NCI-H460 (cell line): Measurements from ENCODE around the gene MAGI1. TPM values are rescaled to one million over a fixed set of nuclear protein-coding genes. Genes with fewer than 3 reads are reported as not detected.

ENCODE experiments used
- DNase-seq: peaks from one replicate; pipeline ENCODE4 v3.0.0-alpha.2; 2016; ENCODE audit warnings: low read depth; ENCODE audit errors: extremely low read depth
- total RNA-seq: library from RNA; depleted of rRNA; stranded (reverse); fragments of >200 nt; shearing (Covaris generic); gene quantifications from 2 replicates; pipeline ENCODE4 v1.2.3, GENCODE V29; 2014

Gene MAGI1
- total RNA-seq, 1 experiment from 2014 or later, result 1.7 TPM

DNA sequence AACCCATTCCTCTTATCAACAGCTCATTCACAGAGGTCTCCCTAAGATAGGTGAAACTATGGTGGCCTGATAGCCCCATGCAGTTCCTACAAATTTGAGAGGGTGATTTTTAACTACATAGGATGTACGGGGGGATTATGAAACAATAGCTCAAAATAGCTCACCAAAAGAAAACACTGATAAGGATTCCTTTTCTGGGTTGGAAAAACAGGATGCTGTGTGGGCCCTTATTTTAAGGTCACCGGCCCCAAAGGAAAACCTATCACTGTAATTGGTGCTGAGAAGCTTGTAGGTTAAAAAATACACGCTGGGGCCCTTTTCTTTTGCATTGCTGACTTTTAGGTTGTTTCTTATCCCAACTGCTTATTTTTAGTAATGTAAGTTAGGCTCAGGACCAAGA lies 627.4 kb downstream of the MAGI1 start:
- DNase-seq, result no peak

DNA sequence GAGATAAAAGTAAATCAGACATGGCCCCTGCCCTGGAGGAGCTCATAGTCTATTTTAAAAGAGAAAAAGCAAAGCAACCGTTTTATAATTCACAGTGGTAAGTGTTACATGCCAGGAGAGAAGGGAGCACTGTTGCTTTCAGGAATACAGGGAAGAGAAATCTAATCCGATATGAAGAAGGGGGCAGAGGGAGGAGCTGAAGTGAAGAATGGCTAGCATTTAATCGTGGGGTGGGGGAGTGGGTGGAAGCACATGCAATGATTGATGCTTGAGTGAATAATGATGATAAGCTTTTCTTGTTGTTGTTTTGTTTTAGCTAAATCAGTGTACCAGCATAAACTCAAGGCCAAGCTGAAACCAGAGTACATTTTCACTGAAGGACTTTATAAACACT lies 629.5 kb downstream of the MAGI1 start:
- DNase-seq, result no peak

DNA sequence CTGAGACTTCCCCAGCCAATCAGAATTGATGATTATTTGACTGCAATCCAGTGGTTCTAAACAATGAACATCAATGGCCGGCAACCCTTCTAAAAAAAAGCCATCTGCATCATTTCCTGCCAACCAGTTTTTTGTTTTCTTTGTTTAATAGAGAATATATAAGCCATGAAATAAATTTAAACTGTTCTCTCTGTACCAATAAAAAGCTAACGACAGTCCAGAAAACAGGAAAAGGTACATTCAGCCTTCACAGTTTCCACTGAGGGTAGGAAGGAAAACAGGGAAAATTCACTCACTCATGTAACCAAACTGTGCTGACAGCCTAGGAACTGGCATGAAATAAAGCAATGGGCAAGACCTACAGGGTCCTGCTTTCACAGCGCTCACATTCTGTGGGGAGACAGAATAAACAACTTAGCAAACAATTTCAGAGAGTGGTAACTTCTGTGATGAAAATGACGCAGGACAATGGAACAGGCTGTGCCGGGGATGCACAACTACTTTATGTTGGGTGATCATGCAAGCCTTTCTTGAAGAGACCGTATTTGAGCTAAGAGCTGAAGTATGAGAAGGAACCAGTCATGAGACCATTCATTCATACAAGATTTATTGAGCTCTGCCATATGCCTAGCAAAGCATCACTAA lies 630.1 kb downstream of the MAGI1 start:
- DNase-seq, result no peak

DNA sequence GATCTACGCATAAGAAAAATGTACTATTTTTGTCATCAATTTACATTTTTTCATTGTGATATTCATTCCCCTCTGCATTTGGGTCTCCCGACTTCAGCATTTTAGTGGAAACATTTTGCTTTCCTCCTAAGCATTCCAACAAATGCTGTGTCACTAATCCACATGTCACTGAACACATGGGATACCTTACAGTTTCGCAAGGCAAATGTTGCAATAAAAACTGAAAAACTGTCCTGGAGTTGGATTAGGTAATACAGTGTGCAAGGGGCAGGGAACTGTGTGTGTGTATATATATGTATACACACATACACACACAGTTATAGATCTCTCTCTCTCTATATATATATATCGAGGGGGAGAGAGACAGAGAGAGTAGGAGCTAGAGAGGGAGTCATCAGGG lies 632.2 kb downstream of the MAGI1 start:
- DNase-seq, result no peak

DNA sequence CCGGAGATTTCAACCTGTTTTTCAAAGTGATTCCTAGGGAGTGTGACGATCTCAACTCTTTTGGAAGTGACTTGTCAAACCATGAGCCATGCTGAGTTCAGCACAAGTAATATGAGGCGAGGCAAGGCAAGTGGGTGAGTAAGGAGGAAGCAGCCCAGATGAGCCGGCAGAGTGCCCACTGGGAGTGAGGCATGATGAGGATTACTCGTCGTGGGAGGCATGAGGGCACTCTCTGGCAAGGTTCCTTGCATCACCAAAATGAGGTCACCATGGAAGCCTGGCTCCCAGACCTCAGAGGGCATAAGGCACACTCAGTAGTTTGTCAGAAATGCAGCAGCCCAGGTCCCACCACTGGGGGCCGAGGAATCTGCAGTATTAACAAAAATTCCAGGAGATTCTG lies 636.1 kb downstream of the MAGI1 start:
- no peak for DNase-seq

DNA sequence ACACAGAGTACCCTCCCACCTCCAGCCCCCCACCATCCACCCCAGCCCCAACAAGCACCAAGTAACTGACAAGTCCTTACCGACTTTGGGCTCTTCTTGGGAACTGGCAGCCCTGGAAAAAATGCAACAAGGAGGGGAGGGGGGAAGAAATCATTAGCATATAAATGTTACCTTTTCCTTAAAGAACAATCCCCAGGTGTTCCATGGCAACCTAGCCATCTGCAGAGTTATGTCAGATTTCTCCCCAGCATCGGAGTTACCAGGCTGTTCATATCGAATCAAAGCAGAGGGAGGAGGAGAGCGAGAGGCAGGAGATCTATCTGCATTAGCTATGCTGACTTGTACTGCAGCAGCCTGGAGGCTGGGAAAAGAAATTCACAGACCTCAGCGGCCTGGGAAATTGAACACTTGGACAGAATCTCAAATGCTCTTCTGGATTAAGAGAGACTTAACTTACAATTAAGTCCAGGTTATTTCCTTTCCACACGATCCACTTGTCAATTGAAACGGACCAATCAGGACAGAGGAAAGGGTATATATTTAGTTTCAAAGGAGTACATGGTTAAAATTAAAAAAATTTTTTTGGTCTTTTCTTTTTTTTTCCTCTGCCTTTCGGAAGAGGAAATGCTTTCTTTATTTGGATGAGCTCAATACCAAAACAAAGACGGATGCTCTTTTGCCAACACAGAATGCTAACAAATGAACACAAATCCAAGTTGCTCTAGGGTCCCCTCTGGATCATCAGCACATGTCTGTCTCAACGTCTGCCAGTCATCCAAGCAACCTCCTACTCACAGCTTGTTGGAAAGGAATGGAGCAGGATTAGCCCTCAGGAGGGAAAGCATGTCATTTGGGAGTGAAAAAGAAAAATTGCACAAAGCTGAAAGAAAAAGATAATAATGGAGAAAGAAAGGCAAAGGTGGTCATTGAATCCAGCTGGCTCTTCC lies 637.1 kb downstream of the MAGI1 start:
- no peak for DNase-seq

DNA sequence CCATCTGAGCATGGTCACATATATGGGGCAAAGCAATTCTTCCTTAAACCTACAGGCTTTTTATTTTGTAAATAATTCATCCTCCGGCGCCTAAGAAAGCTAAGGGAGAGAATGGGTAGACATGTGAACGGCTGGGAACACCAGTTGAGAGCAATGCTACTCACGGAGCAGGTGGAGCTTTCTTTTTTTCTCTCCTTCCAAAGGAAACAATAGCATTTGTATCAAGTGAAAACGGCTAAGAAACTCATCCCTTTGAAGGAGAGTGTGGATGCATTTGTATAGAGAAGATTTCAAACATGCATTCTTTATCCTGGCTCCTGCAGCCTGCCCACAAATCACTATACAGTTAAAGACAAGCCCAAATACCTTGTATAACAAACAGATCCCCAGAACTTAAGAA lies 637.8 kb downstream of the MAGI1 start:
- DNase-seq, result no peak

DNA sequence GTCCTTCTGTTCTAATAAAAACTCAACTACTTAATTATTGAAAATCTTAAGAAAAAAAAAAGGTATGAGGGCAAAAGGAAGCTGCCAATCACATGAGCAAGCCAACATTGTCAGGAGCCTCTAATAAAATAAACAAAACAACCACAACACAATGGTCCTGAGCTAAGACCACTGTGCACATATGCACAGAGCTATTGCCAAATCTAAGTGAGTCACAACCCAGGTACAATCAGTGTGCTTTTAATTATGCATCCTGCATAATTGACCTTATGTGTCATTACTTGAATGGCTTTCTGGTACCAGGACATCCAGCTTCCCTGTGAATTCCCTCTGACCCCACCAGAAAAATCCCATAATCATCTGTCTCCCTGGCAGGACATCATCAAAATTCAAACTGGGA lies 639.8 kb downstream of the MAGI1 start:
- DNase-seq, result no peak

DNA sequence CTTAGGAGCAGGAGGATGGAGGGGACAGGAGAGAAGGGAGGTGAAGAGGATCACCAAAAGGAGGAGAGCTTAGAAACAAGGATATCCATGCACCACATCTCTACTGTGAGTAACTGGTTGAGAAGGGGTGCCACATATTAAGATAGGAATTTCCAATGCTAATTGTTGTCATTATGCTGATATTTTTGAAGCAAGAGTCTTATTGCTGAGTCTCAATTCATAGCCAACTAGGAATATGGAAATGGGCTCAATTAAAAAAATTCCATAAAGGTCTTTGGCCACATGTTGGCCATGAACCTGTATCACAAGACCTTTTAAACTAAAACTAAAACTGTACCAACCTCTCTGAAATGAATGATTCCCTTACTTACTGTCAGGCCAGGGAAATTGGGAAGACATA lies 642.6 kb downstream of the MAGI1 start:
- DNase-seq, result no peak

DNA sequence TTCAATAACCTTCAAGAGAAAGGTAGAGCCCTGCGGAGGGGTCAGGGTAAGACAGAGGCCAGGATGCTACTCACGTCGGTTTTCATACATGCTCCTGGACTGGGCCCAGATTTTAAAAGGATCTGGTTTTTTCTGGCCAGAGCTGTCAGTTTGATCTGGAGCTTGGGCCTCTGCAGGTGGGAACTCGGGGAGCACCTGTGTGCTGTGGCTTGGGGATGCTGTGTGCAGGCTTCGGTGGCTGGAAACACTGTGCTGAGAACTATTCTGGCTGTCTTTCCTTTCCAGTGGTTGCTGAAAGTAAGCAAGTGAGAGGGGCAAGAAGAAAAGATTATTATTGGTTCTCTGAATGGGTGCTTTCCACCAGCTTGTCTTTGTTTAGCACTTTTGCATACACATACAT lies 647.6 kb downstream of the MAGI1 start:
- no peak for DNase-seq

DNA sequence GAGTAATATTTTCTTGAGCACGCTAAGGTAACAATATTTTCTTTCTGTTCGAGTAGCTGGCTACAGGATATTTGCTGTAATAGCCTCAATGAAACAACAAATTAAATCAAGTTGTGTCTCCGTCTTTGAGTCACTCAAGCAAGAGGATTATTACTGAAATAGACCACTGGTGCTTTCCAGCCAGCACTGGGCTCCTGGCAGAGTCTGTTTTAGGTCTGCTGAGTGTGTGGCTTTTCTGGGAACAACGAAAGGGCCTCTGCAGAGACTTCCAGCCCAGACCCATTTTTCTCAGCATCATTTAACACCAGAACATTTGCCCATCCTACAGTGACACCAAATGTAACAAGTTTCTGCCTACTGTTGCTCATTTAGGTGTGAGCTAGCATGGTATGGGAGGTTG lies 652.9 kb downstream of the MAGI1 start:
- no peak for DNase-seq

DNA sequence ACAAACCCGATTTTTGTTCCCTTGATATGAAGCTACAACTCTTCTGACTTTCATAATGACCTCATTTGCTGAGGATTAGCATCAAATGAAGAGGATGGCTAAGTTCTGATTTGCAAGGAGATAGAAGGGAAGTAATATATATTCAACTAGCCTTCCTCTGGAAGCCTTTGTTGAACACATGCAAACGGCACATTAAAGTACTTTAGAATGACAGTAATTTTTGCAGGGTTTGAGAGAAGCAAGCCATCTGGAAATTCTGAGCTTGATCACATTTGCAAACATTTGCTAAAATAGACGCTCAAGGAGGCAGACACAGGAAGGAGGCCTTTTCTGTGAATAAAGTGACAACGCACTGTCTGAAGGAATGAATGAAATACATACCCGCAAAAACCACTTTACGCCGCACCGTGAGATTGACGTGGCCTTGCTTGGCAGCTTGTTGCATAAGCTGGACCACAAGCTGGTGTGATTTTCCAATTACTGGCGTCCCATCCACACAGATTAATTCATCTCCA lies 657.2 kb downstream of the MAGI1 start:
- DNase-seq, result no peak

DNA sequence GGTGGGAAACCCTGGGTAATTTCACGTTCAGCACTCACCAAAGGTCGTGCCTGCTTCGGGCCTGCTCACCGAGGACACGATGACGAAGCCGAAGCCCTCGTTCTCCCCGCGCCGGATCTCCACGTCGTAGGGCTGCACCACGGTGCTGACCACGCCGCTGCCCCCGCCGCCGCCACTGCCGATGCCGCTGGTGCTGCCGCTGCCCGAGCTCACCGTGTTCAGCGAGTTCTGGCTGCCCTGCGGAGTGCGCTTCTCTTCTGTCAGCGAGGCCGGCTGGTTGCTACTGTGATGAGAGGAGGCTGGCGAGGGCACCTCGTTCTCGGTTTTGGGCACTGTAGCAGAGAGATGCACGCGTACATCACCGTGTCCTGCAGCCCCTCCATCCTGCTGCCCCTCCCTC lies 659.5 kb downstream of the MAGI1 start:
- DNase-seq, result no peak

DNA sequence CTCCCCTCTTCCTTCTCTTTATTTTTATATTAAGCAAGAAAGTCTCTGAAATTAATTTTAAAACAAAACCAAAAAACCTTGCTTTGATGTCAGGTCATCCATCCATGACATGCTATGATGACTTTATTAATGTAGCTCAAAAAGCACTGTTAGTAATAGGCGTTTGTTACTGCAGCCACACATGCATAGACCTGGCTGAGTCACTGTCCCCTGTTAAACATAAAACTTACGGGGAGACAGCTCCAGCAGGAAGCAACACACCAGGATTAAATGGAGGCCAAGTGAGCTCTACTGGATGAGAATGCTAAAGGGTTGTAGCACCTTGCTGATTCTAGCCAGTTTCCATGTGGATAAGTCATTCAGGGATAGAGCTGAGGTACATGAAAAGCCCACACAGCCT lies 661.1 kb downstream of the MAGI1 start:
- no peak for DNase-seq

DNA sequence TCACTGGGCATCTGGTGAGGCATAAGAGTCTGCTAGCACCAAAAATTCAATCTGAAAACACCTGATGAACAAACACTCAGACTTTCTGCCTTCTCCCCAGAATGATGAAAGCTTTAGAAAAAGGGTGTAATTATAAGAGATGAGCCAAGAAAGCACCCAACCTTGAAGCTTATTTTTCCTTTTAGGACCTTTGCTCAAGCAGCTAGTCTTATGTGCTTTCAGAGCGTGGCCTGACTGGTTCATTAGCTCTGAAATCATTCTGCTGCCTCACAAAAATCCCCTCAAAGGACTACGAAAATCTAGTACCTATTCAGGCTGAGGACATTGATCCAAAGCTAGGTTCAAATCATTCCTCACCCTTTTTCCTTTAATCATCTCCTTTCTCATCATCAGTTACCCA lies 662.3 kb downstream of the MAGI1 start:
- DNase-seq, result no peak

DNA sequence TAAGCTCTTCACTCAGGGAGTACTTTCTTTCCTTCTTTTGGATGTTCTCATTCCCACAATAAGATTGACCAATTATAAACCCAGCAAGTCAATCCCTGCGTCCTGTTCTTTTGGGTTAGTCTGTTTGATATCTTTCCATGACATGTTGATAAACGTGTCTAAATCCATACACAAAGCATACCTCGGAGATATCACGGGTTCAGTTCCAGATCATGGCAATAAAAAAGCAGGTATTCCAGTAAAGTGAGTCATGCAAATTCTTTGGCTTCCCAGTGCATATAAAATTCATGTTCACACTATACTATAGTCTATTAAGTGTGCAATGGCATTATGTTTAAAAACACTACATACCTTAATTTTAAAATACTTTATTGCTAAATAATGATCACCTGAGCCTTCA lies 667.7 kb downstream of the MAGI1 start:
- no peak for DNase-seq

DNA sequence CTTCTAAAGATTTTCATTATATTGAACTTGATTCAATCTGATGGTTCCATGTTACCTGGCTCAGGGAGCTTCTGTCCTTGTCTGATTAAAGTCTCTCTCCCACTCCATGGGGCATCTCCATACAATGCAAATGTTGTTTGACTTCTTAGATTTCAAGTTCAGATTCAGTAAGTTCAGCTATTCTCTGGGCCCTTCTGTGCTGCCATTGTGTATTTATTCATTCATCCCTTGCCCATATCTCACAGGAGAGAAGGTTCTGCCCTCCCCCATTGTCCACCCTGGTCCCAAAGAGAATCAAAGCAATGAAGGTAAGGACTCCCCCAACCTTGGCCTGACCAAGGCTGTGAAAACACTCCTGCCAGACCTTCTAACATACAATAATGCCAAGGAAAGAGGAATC lies 669.9 kb downstream of the MAGI1 start:
- DNase-seq, result no peak

DNA sequence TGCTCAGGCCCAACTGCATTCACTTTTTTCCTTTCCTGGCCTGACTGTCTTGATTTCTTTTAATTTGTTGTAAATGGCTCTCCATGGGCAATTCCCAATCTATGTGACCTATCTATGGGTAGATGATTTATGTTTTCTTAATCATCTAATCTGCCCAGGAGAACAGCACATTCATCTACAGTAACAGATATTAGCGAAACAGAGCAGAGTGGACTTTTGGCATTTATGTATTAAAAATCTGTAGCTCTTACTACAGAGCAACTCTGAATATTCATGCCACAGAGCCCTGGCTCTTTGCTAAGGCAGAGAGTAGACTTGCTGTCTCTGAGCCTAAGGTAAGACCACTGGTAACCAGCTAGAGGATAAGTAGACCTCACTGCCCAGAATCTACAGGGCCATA lies 676.0 kb downstream of the MAGI1 start:
- DNase-seq, result no peak

DNA sequence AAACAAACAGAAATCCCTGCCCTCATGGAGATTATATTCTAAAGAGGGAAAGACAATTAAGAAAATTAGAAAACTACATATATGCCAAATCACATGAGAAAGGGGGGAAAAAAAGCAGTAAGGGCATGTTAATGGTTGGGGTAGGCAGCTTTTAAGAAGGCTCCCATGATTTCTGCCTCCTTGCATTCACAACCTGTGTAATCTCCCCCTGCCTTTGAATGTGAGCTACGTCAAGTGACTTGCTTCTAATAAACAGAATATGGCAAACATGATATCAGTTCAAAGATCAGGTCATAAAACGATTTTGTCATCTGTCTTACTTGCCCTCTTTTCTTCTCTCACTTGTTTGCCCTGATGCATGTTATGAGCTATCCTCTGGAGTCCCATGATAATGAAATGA lies 677.3 kb downstream of the MAGI1 start:
- no peak for DNase-seq

DNA sequence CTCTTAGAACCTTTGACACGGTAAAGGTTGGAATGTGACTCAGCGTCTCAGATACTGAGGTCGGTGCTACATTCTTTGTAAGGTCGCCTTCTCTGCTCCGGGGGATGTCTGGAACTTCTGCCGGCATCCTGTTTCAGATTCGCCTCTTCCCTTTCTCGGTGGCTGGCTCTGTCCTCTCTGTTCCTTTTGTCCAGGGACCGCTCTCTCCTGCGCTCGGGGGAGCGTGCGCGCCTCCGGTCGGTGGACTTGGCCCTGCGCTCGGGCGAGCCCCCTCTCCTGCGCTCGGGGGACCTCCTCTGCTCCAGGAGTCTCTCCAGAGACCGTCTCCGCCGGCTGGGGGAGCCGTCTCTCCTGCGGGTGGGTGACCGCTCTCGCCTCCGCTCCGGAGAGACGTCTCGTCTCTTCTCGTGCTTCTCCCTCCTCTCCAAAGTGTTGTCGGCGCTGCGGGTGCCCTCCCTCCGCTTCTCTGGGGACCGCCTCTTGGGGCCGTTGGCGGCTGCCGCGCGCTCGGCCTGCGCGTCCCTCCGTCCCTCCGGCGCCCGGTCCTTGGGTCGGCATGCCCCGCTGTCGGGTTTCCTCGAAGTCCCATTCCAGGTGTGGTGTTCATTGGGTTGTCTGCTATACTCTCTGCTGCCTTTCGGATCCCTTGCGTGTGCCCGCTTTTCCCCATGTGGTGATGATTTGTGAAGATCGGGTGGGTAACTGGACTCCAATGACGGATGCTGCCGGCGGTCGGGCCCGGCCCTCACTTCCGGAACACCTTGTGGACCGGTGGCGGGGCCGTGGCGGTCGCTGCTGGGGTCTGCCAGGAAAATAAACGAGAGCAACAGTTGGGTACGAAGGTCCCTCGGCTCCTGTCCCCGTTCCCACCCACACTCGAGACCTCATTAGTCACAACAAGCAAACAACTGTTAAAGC lies 682.1 kb downstream of the MAGI1 start:
- DNase-seq, result no peak

DNA sequence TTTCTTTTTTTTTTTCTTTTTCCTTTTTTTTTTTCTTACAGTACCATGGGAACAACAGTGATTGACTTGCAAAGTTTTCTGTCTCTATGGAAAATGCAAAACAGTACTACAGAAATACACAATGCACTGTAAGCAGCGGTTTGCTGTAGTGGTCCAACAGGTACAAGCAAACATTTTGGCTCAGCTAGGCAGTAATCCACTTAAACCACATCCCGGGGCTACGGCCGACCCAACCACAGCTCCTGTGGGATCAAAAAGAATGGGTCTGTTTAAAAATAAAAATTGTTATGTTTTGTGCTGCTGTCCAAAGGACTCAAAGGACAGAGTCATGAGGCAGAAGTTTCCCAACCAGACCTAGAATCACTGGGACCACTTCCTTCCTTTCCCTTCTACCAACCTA lies 683.8 kb downstream of the MAGI1 start:
- DNase-seq, result no peak
